ENCODE measurements around the gene MCOLN1. TPM values are rescaled to one million over a fixed set of nuclear protein-coding genes. Genes with fewer than 3 reads are reported as not detected.

Gene MCOLN1
- total RNA-seq, 6 donors from 2014 or later = 12.9 to 118 (median 69.7) TPM

DNA sequence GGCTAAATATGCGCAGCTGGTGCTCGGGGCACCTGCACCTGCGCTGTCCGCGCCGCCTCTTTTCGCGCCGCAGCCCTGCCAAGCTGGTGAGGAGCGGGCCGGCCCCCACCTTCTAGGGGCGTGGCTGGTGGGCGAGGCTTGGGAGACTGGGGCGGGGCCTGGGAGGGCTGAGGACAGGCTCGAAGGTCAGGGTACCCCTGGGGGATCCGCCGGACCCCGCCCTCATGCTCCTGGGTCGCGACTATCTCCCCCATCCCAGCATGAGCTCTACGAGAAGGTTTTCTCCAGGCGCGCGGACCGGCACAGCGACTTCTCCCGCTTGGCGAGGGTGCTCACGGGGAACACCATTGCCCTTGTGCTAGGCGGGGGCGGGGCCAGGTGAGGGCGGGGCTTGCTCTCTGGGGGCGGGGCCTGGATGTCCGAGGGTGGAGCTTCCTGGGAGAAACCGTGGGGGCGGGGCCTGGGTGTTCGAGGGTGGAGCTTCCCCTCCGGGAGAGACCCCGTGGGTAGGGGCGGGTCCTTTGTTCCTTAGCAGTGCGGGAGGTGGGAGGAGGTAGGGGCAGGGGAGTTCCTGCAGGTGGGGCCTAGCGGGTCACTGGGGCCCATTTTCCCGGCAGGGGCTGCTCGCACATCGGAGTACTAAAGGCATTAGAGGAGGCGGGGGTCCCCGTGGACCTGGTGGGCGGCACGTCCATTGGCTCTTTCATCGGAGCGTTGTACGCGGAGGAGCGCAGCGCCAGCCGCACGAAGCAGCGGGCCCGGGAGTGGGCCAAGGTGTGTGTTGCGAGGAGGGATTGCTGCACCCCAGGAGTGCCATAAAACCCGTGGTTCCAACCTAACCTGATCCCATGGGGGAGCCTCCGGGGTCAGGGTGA, 32.8 kb downstream of the MCOLN1 start:
- TF ChIP-seq EP300 (IDR thresholded peaks at IDR 0.05) (no peak), POLR2A (IDR thresholded peaks at IDR 0.05) (no peak), POLR2AphosphoS5 (IDR thresholded peaks at IDR 0.05) (no peak)
- TF ChIP-seq, protein P1, sequence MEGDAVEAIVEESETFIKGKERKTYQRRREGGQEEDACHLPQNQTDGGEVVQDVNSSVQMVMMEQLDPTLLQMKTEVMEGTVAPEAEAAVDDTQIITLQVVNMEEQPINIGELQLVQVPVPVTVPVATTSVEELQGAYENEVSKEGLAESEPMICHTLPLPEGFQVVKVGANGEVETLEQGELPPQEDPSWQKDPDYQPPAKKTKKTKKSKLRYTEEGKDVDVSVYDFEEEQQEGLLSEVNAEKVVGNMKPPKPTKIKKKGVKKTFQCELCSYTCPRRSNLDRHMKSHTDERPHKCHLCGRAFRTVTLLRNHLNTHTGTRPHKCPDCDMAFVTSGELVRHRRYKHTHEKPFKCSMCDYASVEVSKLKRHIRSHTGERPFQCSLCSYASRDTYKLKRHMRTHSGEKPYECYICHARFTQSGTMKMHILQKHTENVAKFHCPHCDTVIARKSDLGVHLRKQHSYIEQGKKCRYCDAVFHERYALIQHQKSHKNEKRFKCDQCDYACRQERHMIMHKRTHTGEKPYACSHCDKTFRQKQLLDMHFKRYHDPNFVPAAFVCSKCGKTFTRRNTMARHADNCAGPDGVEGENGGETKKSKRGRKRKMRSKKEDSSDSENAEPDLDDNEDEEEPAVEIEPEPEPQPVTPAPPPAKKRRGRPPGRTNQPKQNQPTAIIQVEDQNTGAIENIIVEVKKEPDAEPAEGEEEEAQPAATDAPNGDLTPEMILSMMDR (IDR thresholded peaks at IDR 0.05) = no peak
- Histone ChIP-seq H3K27me3 (no peaks in the 10 kb centered on the region), H3K9me3 (no peaks in the 10 kb centered on the region), H3K36me3 (peaks cover 22 to 91% (median 74%) of the 10 kb centered on the region in 4 donors), H3K4me3 (no peak overlapping the region), H3K27ac (no peak overlapping the region), H3K4me1 (peaks cover 0 to 6% (median 0%) of the 10 kb centered on the region in 4 donors)
- 83 to 93% methylated on average over 49 to 53 of the region's 62 CpGs for WGBS, 2 donors
- ATAC-seq (ENCODE audit: low FRiP score in 2 of 2) = peak in 1 of 2 donors; percentile 36
- peak in 1 of 2 donors; percentile 87 for DNase-seq

DNA sequence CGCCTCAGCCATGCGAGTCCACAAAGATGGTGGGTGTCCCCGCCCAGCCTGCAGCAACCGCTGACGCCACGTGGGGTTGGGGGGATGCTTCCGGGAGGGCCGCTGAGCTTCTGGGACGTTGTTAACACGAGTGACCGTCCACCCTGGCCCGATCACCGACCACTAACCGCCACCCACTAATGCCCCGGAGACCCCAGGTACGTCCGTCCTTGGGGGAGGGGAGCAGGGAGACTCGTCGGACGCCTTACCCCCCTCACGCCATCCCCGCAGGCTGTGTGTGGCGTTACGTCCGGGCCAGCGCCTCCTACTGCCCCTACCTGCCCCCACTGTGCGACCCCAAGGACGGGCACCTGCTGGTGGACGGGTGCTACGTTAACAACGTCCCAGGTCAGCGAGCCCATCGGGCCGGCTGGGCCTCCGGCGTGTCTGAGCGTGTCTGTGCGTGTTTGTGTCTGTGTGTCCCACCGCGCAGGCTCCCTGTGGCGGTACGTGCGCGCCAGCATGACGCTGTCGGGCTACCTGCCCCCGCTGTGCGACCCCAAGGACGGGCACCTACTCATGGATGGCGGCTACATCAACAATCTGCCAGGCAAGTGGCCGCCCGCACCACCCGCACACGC, 34.4 kb downstream of the MCOLN1 start:
- no peak for TF ChIP-seq EP300 (IDR thresholded peaks at IDR 0.05)
- no peak for TF ChIP-seq POLR2AphosphoS5 (IDR thresholded peaks at IDR 0.05)
- no peak for TF ChIP-seq POLR2A (IDR thresholded peaks at IDR 0.05)
- TF ChIP-seq, protein P1 (IDR thresholded peaks at IDR 0.05) = no peak
- Histone ChIP-seq H3K4me3 (no peak overlapping the region), H3K9me3 (no peaks in the 10 kb centered on the region), H3K27ac (no peak overlapping the region), H3K36me3 (peaks cover 22 to 92% (median 76%) of the 10 kb centered on the region in 4 donors), H3K4me1 (no peaks in the 10 kb centered on the region), H3K27me3 (no peaks in the 10 kb centered on the region)
- ATAC-seq (ENCODE audit: low FRiP score in 2 of 2) = no peak
- DNase-seq = peak in 1 of 2 donors; percentile 83
- 91 to 98% methylated on average over 21 to 40 of the region's 54 CpGs for WGBS, 2 donors

DNA sequence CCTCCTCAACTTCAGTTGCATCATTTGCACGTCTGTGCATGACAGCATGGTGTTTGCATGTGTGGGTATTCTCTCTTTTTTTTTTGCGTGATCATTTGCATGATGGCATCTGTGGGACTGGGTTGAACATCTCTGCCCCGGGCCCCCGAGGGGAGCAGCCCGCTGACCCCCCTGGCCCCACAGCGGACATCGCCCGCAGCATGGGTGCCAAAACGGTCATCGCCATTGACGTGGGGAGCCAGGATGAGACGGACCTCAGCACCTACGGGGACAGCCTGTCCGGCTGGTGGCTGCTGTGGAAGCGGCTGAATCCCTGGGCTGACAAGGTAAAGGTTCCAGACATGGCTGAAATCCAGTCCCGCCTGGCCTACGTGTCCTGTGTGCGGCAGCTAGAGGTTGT, 36.2 kb downstream of the MCOLN1 start:
- H3K27me3 ChIP-seq = no peaks in the 10 kb centered on the region
- no peak for ATAC-seq (ENCODE audit: low FRiP score in 2 of 2)
- peaks cover 22 to 85% (median 77%) of the 10 kb centered on the region in 4 donors for H3K36me3 ChIP-seq
- H3K9me3 ChIP-seq = no peaks in the 10 kb centered on the region
- 95 to 98% methylated on average over 12 to 18 of the region's 18 CpGs for WGBS, 2 donors
- peak in 1 of 2 donors; percentile 52 for DNase-seq
- TF ChIP-seq, protein P1 (IDR thresholded peaks at IDR 0.05) = no peak
- TF ChIP-seq EP300 (IDR thresholded peaks at IDR 0.05) (no peak), POLR2AphosphoS5 (IDR thresholded peaks at IDR 0.05) (no peak), POLR2A (IDR thresholded peaks at IDR 0.05) (no peak)
- no peaks in the 10 kb centered on the region for H3K4me1 ChIP-seq
- no peak overlapping the region for H3K4me3 ChIP-seq
- no peak overlapping the region for H3K27ac ChIP-seq

GRCh38 chr19:7559102-7559501, 36.7 kb downstream of the MCOLN1 start:
- Histone ChIP-seq H3K36me3 (peaks cover 22 to 81% (median 72%) of the 10 kb centered on the region in 4 donors), H3K9me3 (no peaks in the 10 kb centered on the region), H3K27me3 (no peaks in the 10 kb centered on the region), H3K4me1 (no peaks in the 10 kb centered on the region), H3K27ac (no peak overlapping the region), H3K4me3 (no peak overlapping the region)
- TF ChIP-seq POLR2A (IDR thresholded peaks at IDR 0.05) (no peak), EP300 (IDR thresholded peaks at IDR 0.05) (no peak), POLR2AphosphoS5 (IDR thresholded peaks at IDR 0.05) (no peak)
- TF ChIP-seq, protein P1 (IDR thresholded peaks at IDR 0.05) = no peak
- no peak for DNase-seq
- WGBS, 2 donors = 75 to 76% methylated on average over 4 of the region's 4 CpGs
- no peak for ATAC-seq (ENCODE audit: low FRiP score in 2 of 2)

Data from upper lobe of left lung (tissue), 6 donors.